Measurements from ENCODE around the gene AGXT.

- TF ChIP-seq TCF4 (CRISPR knock-in tag; IDR thresholded peaks at IDR 0.05; ENCODE audit: borderline replicate concordance) (no peak), ZFP3 (CRISPR knock-in tag; IDR thresholded peaks at IDR 0.05) (no peak), POU6F1 (CRISPR knock-in tag; IDR thresholded peaks at IDR 0.05; ENCODE audit: borderline replicate concordance, low read depth) (no peak), PATZ1 (CRISPR knock-in tag; IDR thresholded peaks at IDR 0.05; ENCODE audit: borderline replicate concordance) (no peak), PPARA (CRISPR knock-in tag; IDR thresholded peaks at IDR 0.05; ENCODE audit: borderline replicate concordance) (no peak), ZFP30 (CRISPR knock-in tag; IDR thresholded peaks at IDR 0.05) (no peak), RARB (CRISPR knock-in tag; IDR thresholded peaks at IDR 0.05) (no peak)
Observed at GRCh38 chr2:240823449-240824336, 44.9 kb upstream of the AGXT start.
